Transverse colon (tissue), 3 donors: ENCODE results near the gene COPZ1.

Experiments
- EP300 ChIP-seq: sonication (generic); formaldehyde crosslinking; IDR thresholded peaks from one replicate; pipeline ENCODE4 v1.6.1; 2017; ENCODE audit warnings: antibody characterized with exemption, low read depth
- POLR2AphosphoS5 ChIP-seq, 3 donors: sonication (generic); formaldehyde crosslinking; IDR thresholded peaks; one replicate each; pipeline ENCODE4 v1.6.1; 2016; ENCODE audit warnings: antibody characterized with exemption in 3 of 3

DNA sequence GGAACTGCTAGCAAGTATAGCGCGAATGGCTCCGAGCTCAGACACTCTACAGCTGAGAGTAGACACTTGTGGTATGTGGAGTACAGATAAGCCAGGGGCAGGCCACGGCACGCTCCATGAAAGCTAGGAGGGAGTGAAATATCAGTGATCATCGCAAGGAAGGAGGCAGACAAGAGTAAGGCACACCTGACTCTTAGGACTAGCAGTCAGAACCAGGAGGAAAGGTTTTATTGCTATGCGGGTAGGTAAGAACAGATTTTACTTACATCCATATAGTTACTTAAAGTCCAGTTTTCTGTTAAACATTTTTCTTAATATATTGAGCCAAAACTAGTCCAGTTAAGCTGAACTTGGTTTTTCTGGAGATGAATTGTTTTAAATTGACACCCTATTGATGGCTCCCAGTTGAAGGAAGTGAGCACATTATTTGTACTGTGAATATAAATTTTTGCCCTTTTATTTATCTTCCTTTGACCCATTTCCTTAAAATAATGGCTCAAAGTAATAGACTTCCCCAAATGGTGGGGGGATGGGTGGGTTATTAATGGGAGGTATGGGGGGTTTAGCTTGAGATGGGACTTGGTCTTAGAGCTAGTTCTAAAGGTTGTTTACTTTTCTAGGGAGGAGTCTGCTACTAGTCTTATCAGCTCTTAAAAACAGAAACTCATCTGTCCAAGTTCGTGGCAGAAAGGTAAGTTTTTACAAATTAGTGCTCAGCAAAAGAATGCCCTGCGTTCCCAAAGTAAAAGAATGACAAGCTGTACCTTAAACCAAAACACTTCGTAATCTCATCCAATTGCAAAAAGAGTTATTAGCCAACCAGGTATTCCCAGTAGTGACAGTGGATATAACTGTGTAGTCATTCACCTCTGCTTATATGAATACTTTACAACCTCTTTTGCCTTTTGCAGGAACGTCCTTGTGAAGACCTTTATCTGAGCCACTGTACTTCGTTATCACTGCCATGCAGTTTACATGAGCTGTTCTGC lies 38.6 kb upstream of the COPZ1 start:
- peak in 2 of 3 donors; percentile 7 to 19 for TF ChIP-seq POLR2AphosphoS5 (IDR thresholded peaks at IDR 0.05)
- TF ChIP-seq EP300: no peak
